ENCODE data around the gene ATF7IP2.

Gene ATF7IP2

DNA sequence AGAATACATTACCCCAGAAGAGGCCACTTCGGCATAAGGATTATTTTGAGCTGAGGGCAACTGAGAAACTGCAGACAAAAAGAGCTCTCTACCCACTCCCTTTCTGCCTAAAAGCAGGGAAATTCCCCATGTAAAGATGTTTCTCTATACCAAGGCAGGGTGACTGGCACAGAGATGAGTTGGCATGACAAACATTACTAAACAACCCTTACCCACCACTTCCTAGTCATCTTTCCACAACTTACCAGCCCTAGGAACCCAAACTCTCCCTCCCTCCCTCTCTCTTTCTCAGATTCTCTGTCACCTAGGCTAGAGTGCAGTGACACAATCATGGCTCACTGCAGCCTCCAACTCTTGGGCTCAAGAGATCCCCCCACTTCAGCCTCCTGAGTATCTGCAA, 126.0 kb downstream of the ATF7IP2 start:
- DNase-seq (ENCODE audit: low read depth), result no peak

DNA sequence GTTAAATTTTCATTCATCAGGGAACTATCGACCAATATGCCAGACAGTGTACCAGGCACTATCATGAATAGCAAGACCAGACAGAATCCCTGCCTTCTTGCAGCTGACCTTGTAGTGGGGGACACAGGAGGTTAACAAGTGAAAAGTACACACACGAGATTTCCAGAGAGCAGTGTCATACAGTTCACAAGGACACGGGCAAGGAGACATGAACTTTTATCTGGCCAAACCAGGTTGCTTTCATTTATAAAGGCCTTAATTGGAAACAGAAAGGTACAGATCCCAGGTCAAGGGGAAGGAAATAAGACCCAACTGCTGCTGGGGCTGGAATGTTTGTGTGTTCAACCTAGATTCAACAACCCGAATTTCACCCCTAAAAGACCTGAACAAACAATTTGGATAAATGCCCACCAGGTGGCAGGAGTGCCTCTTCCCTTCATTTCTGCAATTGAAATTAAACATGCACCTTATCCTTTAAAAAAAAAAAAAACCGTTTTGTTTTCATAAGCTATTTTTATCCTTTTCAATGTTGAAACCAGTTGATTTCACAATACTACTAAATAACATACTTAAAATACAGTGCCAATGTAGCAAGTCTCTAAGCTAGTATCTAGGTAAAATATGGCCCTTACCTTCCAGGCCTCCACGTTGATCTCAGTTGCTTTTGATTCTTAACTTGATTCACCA, 128.7 kb downstream of the ATF7IP2 start:
- no peak for DNase-seq (ENCODE audit: low read depth)

GRCh38 chr16:10517868-10518267, 132.0 kb downstream of the ATF7IP2 start:
- DNase-seq (ENCODE audit: low read depth), result no peak

DNA sequence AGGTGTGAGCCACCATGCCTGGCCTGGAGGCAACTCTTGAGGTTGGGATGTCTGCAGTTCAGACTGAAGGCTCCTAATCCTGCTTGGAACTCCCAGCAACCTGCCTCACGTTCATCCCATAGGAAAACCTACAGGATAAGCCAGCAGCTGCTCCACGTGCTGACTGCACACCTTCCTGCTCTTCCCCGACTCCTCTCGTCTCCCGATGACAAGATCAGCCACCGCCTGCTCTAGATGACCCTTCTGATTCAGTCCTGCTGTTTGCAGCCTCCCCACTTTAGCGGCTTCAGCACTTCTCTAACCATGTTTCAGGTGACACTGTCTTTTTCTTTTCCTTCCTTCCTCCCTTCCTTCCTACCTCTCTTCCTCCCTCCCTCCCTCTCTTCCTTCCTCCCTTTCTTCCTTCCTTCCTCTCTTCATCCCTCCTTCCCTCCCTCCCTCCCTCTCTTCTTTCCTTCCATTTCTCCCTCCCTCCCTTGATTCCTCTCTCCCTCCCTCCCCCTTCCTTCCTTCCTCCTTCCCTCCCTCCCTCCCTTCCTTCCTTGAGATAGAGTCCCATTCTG, 132.7 kb downstream of the ATF7IP2 start:
- DNase-seq (ENCODE audit: low read depth), result no peak

DNA sequence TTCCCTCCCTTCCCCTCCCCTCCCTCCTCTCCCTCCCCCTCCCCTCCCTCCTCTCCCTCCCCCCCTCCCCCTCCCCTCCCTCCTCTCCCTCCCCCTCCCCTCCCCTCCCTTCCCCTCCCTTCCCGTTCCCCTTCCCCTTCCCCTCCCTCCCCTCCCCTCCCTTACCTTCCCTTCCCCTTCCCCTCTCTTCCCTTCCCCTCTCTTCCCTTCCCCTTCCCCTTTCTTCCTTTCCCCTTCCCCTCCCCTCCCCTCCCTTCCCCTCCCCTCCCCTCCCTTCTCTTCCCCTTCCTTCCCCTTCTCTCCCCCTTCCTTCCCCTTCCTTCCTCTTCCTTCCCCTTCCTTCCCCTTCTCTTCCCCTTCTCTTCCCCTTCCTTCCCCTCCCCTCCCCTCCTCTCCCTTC, 133.4 kb downstream of the ATF7IP2 start:
- DNase-seq (ENCODE audit: low read depth), result no peak

GRCh38 chr16:10519929-10520868, 134.3 kb downstream of the ATF7IP2 start:
- DNase-seq (ENCODE audit: low read depth), result no peak

DNA sequence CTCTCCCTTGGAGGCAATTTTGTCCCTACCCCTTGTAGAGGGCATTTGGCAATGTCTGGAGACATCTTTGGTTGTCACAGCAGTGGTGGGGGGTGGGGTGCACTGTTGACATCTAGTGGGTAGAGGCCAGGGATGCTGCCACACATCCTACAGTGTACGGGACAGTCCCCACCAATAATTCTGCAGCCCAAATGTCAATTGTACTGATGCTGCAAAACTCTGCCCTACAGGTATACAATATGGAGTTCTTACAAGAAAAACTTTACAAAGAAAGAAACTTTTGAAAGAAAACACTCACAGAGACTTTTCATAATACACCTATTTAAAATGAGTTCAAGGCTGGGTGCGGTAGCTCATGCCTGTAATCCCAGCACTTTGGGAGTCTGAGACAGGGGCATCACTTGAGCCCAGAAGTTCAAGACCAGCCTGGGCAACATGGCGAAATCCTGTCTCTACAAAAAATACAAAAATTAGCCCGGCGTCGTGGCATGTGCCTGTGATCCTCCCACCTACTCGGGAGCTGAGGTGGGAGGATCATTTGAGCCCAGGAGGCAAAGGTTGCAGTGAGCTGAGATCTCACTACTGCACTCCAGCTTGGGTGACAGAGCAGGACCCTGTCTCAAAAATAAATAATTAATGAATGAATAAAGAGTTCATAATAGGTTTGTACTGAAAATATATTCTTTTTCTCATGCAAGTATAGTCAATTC, 135.2 kb downstream of the ATF7IP2 start:
- no peak for DNase-seq (ENCODE audit: low read depth)

GRCh38 chr16:10521681-10522274, 135.9 kb downstream of the ATF7IP2 start:
- DNase-seq (ENCODE audit: low read depth), result peak; percentile 17

- no peak for DNase-seq (ENCODE audit: low read depth)
Observed at GRCh38 chr16:10522966-10523365, 137.1 kb downstream of the ATF7IP2 start.

DNA sequence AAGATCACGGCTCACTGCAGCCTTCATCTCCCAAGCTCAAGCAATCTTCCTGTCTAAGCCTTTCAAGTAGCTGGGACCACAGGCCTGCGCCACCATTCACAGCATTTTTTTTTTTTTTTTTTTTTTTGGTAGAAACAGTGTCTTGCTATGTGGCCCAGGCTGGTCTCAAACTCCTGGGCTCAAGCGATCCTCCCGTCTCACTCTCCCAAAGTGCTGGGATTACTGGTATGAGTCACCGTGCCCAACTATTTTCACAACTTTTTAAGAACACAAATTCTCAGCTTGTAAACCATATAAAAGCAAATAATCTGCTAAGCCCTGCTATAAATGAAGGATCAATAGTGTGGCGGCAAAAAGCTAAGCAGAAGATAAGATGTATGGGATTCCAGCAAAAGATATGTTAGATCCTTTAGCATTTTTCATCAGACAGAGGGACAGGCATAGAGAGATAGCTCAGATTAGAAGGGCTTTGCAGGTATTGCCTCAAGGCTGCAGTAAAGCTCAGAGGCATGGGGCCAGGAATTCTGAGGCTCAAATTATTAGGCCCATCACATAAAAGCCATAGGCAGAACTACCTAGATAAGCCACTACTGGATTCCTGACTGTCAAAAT, 139.5 kb downstream of the ATF7IP2 start:
- DNase-seq (ENCODE audit: low read depth), result no peak

- no peak for DNase-seq (ENCODE audit: low read depth)
Observed at GRCh38 chr16:10526962-10527361, 141.1 kb downstream of the ATF7IP2 start.

DNA sequence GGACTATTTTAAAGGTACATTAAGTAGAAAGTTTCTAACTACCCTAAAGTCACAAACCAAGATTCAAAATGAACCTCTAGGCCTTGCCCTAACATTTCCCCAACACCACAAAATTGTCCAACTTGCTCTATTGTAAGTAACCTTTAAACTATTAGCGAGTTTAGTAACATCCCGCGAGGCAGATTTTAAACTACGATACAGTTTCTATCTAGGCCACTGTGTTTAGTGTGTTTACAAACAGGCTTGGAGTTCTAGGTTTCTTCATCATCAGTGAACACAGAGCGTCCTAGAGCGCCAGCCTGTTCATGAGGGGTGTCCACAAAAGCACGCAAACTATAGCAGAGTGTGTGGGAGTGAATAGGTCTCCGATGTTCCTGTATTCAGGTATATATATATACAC, 142.8 kb downstream of the ATF7IP2 start:
- no peak for DNase-seq (ENCODE audit: low read depth)

DNA sequence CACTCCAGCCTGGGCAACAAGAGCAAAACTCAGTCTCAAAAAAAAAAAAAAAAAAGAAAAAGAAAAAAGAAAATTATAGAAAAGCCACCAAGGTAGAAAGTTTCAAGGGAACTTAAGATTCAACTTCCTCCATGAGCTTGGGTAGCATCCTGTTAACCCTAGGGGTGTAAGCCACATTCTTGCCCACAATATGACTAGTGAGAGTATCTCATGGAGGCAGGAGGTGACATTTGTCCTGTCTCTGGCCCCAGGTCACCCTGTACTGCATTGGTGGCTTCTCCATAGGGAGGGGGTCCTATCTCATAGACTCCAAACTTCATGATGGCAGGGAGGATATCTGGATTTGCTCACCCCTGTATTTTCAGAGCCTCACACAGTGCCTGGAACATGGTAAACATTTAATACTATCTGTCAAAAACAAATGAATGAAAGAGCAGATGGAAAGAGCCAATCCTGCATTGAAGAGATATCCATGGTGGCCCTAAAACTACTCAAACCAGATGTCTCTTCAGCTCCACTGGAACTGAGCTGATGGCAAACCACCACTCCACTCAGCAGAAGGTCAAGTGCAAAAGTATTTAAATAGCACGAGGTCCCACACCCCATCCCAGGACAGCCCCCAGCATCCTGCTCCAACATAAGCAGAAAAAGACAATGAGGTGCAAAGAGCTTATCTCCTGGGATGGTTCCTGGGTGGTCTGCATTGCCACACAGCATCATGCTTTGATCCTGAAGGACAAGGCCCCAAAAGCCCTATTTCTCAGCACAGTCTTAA, 144.2 kb downstream of the ATF7IP2 start:
- no peak for DNase-seq (ENCODE audit: low read depth)

DNA sequence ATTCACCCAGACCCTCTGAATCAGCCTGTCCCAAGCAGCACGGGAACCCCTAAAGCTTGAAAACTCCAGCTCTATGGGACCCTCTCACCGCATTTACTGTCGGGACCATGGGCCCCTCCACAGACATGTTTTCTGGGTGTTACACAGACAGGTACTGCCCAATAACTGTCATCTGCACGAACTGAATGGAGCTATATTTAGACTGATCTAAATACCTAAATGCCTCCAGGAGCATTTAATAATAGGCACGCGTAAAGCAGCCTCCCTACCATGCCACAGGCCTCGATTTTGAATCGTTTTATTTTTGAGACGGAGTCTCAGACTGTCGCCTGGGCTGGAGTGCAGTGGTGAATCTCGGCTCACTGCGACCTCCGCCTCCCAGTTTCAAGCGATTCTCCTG, 144.8 kb downstream of the ATF7IP2 start:
- DNase-seq (ENCODE audit: low read depth), result no peak

- DNase-seq (ENCODE audit: low read depth), result no peak
Observed at GRCh38 chr16:10531582-10531981, 145.7 kb downstream of the ATF7IP2 start.

All from activated gamma-delta T cell treated with anti-CD3 and anti-CD28 coated beads, Interleukin-2, amount 50 U/mL, for 16 hours (primary cell).